ENCODE measurements around the gene CDON. TPM values are rescaled to one million over a fixed set of nuclear protein-coding genes. Genes with fewer than 3 reads are reported as not detected.

Gene CDON
- total RNA-seq, 1 experiment from 2014 or later = 17.2 TPM

DNA sequence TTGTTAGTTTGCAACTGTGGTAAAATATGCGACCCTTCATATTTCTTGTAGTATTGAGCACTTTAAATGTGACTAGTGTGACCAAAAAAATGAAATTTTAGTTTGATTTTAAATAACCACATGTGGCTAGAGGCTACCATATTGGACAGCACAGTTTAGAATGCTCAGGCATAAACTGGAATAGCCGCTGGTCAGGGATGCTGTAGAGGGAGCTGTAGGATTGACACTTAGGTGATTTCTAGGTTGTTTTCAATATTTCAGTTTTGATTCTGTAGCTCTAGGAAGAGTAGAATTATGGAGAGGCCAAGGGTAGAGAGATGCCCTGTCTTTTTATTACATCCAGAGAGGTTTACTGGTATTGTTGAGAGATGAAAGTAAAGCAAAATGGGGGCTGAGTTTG lies 127.6 kb downstream of the CDON start:
- Histone ChIP-seq H2AK5ac (ENCODE audit: insufficient read length, low read length) (no peak overlapping the region), H4K5ac (ENCODE audit: insufficient read length, low read depth, low read length) (no peak overlapping the region), H3K4ac (ENCODE audit: low read depth, low read length) (no peak overlapping the region), H2BK5ac (ENCODE audit: insufficient read length, low read length) (no peak overlapping the region), H2AFZ (ENCODE audit: low read length) (no peak overlapping the region), H3K4me1 (ENCODE audit: insufficient read depth, low read length) (peaks cover 6% of the 10 kb centered on the region; the same call in 1 of the 2 replicates), H2BK20ac (ENCODE audit: low read depth, low read length, poor library complexity, severe bottlenecking) (no peak overlapping the region), H3K14ac (ENCODE audit: insufficient read depth, low read length) (no peak overlapping the region), H3K27ac (ENCODE audit: insufficient read length, low read depth, low read length) (no peak overlapping the region), H2BK15ac (ENCODE audit: low read depth, low read length) (no peak overlapping the region), H3K23me2 (ENCODE audit: insufficient read length, low read depth, low read length, poor library complexity, severe bottlenecking) (no peaks in the 10 kb centered on the region), H2BK12ac (ENCODE audit: insufficient read length, low read depth, low read length) (no peak overlapping the region), H3K4me2 (ENCODE audit: insufficient read depth, insufficient read length, low read length) (no peak overlapping the region), H3K18ac (ENCODE audit: insufficient read length, low read depth, low read length) (no peak overlapping the region), H4K20me1 (ENCODE audit: control insufficient read depth, insufficient read depth, insufficient read length) (no peaks in the 10 kb centered on the region), H3T11ph (ENCODE audit: low read length) (no peak overlapping the region), H3K56ac (ENCODE audit: insufficient read length, low read depth, low read length) (no peak overlapping the region), H3K79me1 (ENCODE audit: insufficient read depth, low read depth, low read length, poor library complexity, severe bottlenecking) (no peaks in the 10 kb centered on the region), H4K8ac (replicated peaks; ENCODE audit: insufficient read length, low read depth, low read length) (no peak overlapping the region), H3K9ac (ENCODE audit: extremely low read depth, insufficient read length, low read length) (no peak overlapping the region), H3K9me3 (ENCODE audit: control insufficient read depth, low read depth, low read length) (no peaks in the 10 kb centered on the region), H3K79me2 (ENCODE audit: insufficient read depth, low read length) (no peaks in the 10 kb centered on the region), H4K91ac (ENCODE audit: insufficient read length, low read depth, low read length) (no peak overlapping the region), H2BK120ac (ENCODE audit: low read depth, low read length, poor library complexity, severe bottlenecking) (no peak overlapping the region), H3K23ac (ENCODE audit: insufficient read length, low read depth, low read length) (no peak overlapping the region), H3K27me3 (ENCODE audit: insufficient read depth, low read length) (no peaks in the 10 kb centered on the region)
- Mint-ChIP-seq H3K4me1 (peaks cover 28 to 40% of the 10 kb centered on the region in 2 experiments), H3K9me3 (no peaks in the 10 kb centered on the region; a peak in 1 of 5 replicates), H3K27ac (no peak overlapping the region), H3K36me3 (ENCODE audit: insufficient read depth in 1 of 3, low read depth in 3 of 3) (no peaks in the 10 kb centered on the region), H3K27me3 (ENCODE audit: low read depth) (peaks cover 6% of the 10 kb centered on the region), H3K4me3 (no peak overlapping the region)
- TF ChIP-seq, protein P1, sequence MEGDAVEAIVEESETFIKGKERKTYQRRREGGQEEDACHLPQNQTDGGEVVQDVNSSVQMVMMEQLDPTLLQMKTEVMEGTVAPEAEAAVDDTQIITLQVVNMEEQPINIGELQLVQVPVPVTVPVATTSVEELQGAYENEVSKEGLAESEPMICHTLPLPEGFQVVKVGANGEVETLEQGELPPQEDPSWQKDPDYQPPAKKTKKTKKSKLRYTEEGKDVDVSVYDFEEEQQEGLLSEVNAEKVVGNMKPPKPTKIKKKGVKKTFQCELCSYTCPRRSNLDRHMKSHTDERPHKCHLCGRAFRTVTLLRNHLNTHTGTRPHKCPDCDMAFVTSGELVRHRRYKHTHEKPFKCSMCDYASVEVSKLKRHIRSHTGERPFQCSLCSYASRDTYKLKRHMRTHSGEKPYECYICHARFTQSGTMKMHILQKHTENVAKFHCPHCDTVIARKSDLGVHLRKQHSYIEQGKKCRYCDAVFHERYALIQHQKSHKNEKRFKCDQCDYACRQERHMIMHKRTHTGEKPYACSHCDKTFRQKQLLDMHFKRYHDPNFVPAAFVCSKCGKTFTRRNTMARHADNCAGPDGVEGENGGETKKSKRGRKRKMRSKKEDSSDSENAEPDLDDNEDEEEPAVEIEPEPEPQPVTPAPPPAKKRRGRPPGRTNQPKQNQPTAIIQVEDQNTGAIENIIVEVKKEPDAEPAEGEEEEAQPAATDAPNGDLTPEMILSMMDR (conservative IDR thresholded peaks at IDR 0.05) = no peak
- WGBS (ENCODE audit: extremely low coverage, insufficient read length, low lambda C conversion rate) = no CpG with 5 or more reads among the region's 2 CpGs
- no peak for DNase-seq

Measured in H9 (cell line).